Myocyte (in vitro differentiated cells): Measurements from ENCODE around the gene CNTN4. TPM values are rescaled to one million over a fixed set of nuclear protein-coding genes. Genes with fewer than 3 reads are reported as not detected.

ENCODE experiments used
- DNase-seq: peaks from one replicate; pipeline ENCODE4 v3.0.0-alpha.2; 2012; ENCODE audit warnings: low read depth
- total RNA-seq: library from RNA; depleted of rRNA; stranded (reverse); fragments of >200 nt; gene quantifications from 2 replicates; pipeline ENCODE4 v1.2.3, GENCODE V29; 2014

Gene CNTN4
- total RNA-seq, 1 donor from 2014 or later = not detected

- DNase-seq = no peak
Measured at GRCh38 chr3:2677501-2677900, 578.8 kb downstream of the CNTN4 start.

GRCh38 chr3:2680236-2680635, 581.6 kb downstream of the CNTN4 start:
- no peak for DNase-seq

GRCh38 chr3:2684046-2684445, 585.4 kb downstream of the CNTN4 start:
- DNase-seq = no peak

- no peak for DNase-seq
Measured at GRCh38 chr3:2686816-2687502, 588.3 kb downstream of the CNTN4 start.

- no peak for DNase-seq
Measured at GRCh38 chr3:2697589-2697988, 598.9 kb downstream of the CNTN4 start.

- DNase-seq = no peak
Measured at GRCh38 chr3:2701471-2701870, 602.8 kb downstream of the CNTN4 start.

GRCh38 chr3:2706144-2706835, 607.6 kb downstream of the CNTN4 start:
- DNase-seq = no peak

- no peak for DNase-seq
Measured at GRCh38 chr3:2706836-2707210, 608.2 kb downstream of the CNTN4 start.

- no peak for DNase-seq
Measured at GRCh38 chr3:2711081-2711480, 612.4 kb downstream of the CNTN4 start.

- DNase-seq = no peak
Measured at GRCh38 chr3:2713923-2714322, 615.3 kb downstream of the CNTN4 start.

GRCh38 chr3:2714834-2715233, 616.2 kb downstream of the CNTN4 start:
- DNase-seq = no peak

GRCh38 chr3:2727101-2727500, 628.4 kb downstream of the CNTN4 start:
- no peak for DNase-seq

GRCh38 chr3:2727610-2728318, 629.1 kb downstream of the CNTN4 start:
- DNase-seq = no peak

GRCh38 chr3:2731843-2732242, 633.2 kb downstream of the CNTN4 start:
- no peak for DNase-seq

- no peak for DNase-seq
Measured at GRCh38 chr3:2735392-2735894, 636.8 kb downstream of the CNTN4 start.

GRCh38 chr3:2741516-2741915, 642.9 kb downstream of the CNTN4 start:
- no peak for DNase-seq

- no peak for DNase-seq
Measured at GRCh38 chr3:2765002-2765579, 666.4 kb downstream of the CNTN4 start.

GRCh38 chr3:2770451-2770850, 671.8 kb downstream of the CNTN4 start:
- no peak for DNase-seq

- DNase-seq = no peak
Measured at GRCh38 chr3:2771193-2771592, 672.5 kb downstream of the CNTN4 start.

GRCh38 chr3:2771741-2772140, 673.1 kb downstream of the CNTN4 start:
- DNase-seq = no peak

GRCh38 chr3:2772803-2773202, 674.1 kb downstream of the CNTN4 start:
- DNase-seq = no peak
